Cerebellar nuclear complex (tissue), 1 donor: ENCODE data around the gene SPINK13.
"Not testable (repeated sequence)": the region's sequence is repeated elsewhere in the genome, so short reads cannot be mapped to it uniquely, and the experiment has no call there.

Experiments used
- DNase-seq, 2 experiments: peaks; one replicate each; lab custom pipeline; 2025; lab: John Stamatoyannopoulos, UW

The SPINK13 gene

DNA sequence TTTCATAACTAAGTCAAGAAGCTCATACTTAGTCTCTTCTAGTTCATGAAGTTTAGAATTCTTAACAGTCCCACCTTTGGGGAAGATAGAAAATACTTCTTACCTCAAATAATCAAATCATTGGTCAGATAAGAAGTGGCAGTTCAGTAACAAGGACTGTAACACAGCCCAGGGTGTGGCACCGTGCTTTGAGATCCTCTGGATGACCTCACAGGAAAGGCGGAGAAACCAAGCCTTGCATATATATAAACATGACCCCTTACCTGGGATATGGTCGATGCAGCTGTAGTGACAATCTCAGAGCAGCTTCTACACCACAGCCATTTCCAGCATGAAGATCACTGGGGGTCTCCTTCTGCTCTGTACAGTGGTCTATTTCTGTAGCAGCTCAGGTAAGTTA is 43.6 kb downstream of the SPINK13 start, which contains the start of gene SPINK7:
Gene SPINK7, plus strand, starts transcription at position 271 of the 400 bp plus-strand sequence. Its CDS starts 61 bp downstream, at position 332.
- no peak for DNase-seq

DNA sequence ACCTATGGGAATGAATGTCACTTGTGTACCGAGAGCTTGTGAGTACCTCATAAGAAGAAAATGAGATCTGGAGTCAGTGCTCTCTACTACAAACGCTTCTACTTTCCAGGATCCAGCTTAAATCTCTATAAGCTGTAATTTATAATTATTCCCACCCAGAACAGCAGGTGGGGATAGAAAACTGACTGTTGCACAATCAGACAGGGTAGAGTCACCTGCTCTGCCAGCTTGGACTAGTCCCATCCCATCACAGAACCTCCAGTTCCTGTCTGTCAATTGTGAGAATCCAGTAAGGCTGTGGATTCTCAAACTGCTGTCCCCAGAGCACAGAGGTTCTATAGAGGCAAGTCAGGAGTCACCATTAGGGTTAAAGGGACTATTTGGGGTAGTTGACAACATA is 45.6 kb downstream of the SPINK13 start:
- DNase-seq, result no peak

- no peak for DNase-seq
Observed at GRCh38 chr5:148314731-148315130, 46.1 kb downstream of the SPINK13 start.

DNA sequence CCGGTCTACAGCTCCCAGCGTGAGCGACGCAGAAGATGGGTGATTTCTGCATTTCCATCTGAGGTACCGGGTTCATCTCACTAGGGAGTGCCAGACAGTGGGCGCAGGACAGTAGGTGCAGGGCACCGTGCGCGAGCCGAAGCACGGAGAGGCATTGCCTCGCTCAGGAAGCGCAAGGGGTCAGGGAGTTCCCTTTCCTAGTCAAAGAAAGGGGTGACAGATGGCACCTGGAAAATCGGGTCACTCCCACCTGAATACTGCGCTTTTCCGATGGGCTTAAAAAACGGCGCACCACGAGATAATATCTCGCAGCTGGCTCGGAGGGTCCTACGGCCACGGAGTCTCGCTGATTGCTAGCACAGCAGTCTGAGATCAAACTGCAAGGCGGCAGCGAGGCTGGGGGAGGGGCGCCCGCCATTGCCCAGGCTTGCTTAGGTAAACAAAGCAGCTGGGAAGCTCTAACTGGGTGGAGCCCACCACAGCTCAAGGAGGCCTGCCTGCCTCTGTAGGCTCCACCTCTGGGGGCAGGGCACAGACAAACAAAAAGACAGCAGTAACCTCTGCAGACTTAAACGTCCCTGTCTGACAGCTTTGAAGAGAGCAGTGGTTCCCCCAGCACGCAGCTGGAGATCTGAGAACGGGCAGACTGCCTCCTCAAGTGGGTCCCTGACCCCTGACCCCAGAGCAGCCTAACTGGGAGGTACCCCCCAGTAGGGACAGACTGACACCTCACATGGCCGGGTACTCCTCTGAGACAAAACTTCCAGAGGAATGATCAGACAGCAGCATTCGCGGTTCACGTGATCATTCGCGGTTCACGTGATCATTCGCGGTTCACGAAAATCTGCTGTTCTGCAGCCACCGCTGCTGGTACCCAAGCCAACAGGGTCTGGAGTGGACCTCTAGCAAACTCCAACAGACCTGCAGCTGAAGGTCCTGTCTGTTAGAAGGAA is 51.7 kb downstream of the SPINK13 start:
- not testable (repeated sequence) for DNase-seq

DNA sequence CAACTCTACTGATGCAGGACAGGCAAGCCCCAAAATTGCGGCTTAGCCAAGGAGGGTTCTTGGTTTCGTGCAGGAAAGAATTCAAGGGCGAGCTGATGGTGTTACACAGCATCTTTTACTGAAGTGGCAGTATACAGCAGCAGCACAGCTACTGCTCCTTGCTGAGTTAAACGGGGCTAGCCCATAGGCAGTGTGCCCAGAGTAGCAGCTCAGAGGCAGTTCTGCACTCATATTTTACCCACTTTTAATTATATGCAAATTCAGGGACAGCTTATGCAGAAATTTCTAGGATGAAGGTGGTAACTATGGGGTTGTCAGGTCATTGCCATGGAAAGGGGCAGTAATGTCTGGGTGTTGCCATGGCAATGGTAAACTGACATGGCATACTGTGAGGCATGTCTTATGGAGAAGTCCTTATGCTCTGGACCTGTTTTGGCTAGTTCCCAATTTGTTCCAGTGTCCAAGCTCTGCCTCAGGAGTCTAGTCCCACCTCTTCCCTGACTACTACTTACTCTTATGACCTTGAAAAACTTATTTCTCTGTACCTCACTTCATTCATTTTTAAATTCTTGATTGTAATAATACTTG is 64.8 kb downstream of the SPINK13 start:
- no peak for DNase-seq

DNA sequence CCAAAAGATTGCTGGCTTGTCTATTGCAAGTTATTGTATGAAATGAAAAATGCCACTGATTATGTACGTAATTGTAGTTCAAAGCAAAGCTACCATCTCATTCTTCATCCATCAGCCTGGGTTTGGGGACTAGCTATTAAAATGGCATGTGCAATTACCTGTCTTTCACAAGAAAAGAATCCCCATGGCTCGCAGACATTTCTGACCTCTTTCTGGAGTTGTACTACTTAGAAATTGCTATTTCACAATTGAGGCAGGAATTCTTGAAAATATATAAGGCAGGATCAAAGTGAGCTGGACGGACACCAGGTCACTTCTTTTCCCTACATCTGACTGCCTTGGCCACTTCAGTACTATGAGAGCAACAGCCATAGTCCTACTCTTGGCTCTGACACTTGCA is 66.7 kb downstream of the SPINK13 start, which contains the start of gene SPINK9:
Gene SPINK9, plus strand, starts transcription at position 301 of the 400 bp plus-strand sequence. Its CDS starts 55 bp downstream, at position 356.
- DNase-seq, result no peak
